IMR-90 (cell line): Measurements from ENCODE around the gene ZBTB47.

ENCODE experiments used
- CTCF ChIP-seq: conservative IDR thresholded peaks from 2 replicates; pipeline ENCODE4 v1.5.1; 2012; ENCODE audit warnings: mild to moderate bottlenecking, low read depth, low read length, improper control_type of control experiment
- FOS ChIP-seq: fragments of 150-350 bp; IDR thresholded peaks from 2 replicates; pipeline ENCODE4 v1.6.1; 2016; ENCODE audit warnings: low read depth, low read length
- MXI1 ChIP-seq: IDR thresholded peaks from 2 replicates; pipeline ENCODE4 v1.6.1; 2012; ENCODE audit warnings: low read depth, mild to moderate bottlenecking, low read length, moderate library complexity, borderline replicate concordance
- TF ChIP-seq, protein P1 (sequence below): fragments of 150-350 bp; IDR thresholded peaks from 2 replicates; pipeline ENCODE4 v1.6.1; 2017; ENCODE audit warnings: mild to moderate bottlenecking, antibody characterized with exemption, low read length, low read depth

DNA sequence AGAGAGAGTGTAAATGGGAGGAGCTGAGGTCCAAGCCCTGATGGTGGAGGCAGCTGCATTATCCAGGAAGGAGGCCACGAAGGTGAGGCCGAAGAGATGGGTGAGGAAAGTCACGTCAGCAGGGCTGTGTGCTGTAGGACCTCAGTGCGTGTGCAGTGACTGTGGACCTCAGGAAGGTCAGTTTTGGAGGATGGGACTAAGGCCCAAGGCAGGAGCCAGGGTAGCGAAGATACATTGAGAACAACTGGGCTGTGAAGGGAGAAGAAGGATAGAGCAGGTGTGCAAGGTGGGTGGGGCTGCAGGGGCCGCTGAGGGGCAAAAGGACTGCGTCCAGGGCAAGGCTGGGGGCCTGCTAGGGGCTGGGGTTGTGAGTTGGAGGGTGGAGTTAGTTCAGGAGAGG is 36.7 kb downstream of the ZBTB47 start:
- TF ChIP-seq CTCF (no peak), FOS (no peak), MXI1 (no peak)
- TF ChIP-seq, protein P1, sequence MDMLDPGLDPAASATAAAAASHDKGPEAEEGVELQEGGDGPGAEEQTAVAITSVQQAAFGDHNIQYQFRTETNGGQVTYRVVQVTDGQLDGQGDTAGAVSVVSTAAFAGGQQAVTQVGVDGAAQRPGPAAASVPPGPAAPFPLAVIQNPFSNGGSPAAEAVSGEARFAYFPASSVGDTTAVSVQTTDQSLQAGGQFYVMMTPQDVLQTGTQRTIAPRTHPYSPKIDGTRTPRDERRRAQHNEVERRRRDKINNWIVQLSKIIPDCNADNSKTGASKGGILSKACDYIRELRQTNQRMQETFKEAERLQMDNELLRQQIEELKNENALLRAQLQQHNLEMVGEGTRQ: no peak
